NOMO-1 treated with dmso at 0.1 percent for 144 hours (cell line): ENCODE measurements around the gene LMF1.
"Not testable (repeated sequence)": the region's sequence is repeated elsewhere in the genome, so short reads cannot be mapped to it uniquely, and the experiment has no call there.

Experiments used
- DNase-seq: peaks from one replicate; lab custom pipeline; 2025; ENCODE audit not compliant: unreplicated experiment; lab: John Stamatoyannopoulos, UW

LMF1 gene

DNA sequence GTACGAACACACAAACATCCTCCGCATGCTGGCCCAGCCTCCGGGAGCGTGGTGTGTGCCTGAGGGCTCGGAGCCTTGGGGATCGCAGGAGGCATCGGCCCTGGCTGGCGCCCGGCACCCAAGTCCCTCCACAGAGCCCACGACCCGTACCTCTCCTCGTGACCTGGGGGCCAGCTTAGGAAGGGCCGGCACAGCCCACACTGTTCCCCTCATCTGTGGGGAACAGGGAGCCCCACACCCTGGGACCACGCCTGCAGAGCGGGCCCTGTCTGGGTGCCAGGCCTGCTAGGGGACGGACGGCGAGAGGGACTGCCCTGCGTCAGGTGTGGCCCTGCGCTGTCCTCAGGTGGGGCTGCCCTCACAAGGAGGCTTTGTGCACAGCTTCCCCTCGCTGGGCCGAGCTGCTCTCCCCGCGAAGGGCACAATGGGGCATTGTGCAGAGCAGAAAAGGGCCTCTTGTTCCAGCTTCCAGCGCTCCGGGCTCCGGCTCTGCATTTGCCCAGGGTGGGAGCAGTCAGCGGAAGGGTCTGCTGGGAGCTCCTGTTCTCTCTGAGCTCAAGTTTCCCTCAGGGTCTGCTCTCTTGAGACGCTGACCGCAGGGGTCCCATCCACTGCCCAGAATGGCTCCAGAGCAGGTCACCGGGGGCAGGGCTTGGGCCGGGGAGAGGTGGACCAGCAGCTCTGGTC, 1.7 kb upstream of the LMF1 start:
- DNase-seq: no peak

DNA sequence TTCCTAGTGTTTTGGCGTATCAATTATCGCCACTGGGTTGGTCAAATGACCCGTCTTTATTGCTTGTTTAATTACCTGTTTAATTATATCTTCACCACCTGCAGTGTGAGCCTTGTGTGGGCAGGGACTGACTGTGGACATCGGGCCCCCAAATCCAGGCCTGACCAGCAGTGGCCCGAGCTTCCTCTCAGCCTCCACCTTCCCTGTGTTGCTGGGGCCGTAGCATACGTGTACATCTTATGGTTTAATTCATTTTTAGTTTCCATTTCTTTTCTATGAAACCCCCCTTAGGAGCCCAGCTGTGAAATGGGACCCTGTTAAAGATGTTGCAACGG, 1.2 kb upstream of the LMF1 start:
- DNase-seq: no peak

DNA sequence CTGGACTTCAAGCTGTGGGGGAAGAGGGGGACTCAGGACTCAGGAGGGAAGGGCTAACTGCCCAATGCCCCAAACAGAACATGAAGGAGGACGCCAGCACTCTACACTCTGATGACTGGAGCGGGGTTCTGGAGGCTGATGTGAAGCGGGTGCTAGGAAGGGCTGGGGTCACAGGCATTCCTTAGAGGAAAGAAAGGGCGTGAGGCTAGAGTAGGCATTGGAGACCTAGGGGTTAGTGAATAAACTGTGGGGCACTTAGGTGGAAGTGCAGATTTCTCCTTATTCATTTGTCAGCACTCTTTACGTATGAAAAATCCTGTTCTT, 760 bp upstream of the LMF1 start:
- no peak for DNase-seq

DNA sequence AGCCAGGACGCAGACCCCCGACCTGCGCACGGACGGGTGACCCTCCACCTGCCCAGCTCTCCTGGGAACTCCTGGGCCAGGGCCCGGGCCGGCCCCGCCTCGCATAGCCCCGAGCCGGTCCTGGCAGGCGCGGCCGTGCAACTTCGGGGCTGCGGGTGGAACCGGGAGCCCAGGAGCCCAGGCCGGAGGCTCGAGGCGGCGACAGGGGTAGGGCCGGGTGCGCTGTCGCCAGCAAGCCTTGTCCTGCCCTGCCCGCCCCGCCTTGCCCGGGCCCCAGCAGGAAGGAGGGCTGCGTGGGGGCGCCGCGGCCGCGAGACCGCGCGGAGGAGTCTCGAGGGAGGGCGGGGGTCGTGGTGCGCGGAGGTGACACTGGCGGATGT, 408 bp downstream of the LMF1 start:
- no peak for DNase-seq

DNA sequence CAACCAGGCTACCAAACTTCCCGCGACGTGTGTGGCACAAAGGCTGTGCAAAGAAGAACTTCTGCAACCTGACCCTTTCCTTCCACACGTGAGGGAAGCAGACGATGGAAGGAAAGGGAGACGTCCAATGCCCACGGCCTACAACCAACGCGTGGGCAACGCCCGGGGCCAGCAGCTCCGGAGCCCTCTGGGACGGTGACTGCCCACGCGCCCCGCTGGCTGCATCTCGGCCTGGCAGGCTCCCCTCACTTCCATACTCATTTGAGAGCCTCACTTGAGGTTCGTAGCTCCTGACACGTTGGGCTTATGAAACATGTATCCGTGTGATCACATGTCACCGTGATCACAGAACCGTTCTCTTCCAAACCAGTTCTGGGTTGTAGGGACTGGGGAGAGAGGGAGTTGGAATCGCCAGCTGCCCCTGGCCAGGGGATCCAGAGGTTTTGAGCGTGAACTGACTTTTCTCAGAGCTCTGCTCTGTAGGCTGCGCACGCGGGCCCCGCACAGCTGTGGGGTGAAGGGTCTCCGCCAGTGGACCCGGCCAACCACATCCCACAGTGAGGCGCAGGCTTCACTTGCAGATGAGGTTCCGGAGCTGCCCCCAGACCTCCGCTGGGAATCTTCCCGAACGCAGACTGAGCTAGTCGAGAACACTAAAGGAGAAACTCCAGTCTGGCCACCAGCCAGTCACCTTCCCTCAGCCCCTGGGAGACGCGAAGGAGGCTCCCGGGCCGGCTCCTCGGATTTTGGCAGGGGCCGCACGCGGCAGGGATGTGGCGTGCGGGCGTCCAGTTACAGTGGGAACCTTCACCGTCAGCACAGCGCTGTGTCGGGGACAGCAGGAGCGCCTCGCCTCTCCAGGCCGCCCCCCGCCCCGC, 1.0 kb downstream of the LMF1 start:
- DNase-seq: no peak

DNA sequence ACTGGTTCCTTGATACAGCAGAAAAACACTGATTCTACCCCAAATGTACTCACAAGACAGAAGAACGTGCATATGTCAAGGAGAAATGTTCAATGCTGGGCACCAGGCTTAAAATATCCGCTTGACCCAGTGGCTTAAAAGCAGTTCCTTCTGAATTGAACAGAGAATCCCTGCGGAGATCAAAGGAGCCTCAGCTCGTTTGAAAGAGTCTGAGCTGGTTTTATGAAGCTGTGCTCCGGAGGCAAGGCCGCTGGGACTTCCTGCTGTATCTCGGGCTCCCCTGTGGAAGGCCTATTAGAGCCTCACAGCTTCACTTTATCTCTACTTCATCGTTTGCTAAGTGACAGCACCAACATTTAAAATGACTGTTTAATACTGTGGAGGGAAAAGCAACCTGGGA, 2.2 kb downstream of the LMF1 start:
- DNase-seq: no peak

DNA sequence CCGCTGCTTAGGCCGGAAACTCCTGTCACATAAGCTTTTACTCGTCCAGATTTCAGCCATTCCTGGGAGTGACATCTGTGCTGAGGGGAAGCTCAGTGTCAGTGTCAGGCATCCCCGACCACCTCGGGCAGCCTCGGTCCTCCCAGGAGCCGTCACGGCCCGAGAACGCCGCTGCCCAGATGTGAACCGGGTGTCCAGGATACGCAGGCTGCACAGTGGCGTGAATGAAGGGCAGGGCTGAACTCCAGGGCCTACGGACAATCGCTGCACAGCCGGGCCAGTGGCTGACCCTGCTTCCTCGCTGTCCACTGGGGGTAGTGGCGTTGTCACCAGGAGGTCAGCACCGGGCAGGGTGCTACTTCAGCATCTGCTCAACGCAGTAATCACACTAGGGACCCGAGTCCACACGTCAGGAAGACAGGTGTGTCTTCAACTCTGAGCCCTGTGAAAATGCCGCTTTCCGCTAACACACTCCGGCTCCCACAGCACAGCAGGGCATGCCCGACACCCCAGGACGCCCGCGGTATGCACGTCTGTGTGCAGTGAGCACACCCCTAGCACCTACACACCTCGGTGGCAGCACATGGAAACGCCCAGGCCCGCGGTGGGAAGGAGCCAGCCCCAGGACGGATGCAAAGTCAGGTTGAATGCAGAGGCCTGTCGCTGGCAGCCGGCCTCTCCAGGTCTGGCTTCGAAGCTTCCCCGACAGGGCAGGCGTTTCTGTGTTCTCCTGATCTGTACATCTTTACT, 3.1 kb downstream of the LMF1 start:
- no peak for DNase-seq

DNA sequence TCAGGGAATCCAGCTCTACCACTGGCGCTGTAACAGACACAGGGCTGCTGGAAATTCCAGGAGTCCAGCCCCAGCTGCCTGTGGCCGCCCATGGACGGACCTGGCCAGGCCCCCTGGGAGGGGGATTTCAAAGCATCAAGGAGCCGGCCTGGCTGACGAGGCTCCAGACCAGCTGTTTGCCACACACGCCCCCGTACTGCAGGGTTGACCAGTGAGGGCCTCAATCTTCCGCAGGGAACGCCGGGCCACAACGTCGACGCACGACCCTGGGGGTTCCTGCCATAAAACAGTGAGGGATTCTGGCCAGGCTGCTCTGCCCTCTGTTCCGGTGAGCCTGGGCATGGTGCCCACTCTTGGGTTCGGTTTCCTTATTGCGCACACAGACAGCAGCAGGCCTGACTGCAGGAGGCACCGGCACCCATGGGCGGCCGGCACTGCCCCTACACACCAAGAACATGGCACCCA, 3.7 kb downstream of the LMF1 start:
- no peak for DNase-seq

DNA sequence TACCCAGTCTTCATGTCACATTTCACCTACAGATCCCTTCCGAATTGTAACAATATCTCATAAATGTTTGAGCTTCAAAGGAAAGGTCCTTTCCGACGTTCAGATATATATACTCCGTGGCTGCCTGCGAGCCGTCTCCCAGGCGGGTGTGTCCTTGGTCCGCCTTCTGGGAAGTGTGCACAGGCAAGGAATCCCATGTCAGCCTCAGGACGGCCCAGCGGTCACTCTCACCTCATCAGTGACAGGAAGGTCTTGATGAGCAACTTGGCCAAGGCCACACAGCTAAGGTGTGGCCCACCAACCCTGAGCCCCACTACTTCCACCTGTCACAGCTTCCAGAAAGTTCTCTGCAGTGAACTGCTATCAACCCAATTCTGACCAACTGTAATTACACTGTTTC, 4.3 kb downstream of the LMF1 start:
- no peak for DNase-seq

DNA sequence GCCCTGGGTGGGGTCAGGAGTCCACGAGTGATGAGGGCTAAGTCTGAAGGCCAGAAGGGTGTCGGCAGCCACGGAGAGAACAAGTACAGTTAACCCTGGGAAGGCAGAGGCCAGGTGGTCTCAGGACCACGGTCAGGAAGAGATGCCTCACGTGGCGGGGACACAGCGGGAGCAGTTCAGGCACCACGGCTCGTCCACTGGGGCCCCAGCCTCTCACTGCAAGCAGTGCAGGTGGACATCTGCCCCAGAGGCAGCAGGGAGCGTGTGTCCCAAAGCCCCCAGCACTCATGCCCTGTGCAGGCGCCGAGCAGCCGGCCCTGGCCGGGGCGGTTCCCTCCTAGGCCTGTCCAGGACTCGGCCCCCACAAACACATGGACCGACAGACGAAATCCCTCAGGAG, 4.7 kb downstream of the LMF1 start:
- no peak for DNase-seq

DNA sequence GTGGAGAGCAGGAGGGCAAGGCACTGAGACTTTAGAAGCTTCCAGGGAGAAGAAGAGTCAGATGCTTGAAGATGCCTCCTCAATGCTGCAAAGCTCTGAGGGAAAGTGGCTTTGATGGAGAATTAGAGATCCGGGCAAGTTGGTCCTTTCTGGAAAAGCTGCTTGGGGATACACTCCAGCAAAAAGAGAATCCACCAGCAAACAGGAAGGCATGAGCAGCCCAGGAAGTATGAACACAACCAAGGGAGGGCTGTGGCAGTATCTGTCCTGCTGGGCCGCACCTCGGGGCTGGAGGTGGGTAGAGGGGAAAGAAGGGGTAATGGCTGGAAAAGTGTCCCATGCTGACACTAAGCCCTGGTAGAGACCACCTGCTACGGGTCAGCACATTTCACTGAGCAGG, 5.3 kb downstream of the LMF1 start:
- no peak for DNase-seq

DNA sequence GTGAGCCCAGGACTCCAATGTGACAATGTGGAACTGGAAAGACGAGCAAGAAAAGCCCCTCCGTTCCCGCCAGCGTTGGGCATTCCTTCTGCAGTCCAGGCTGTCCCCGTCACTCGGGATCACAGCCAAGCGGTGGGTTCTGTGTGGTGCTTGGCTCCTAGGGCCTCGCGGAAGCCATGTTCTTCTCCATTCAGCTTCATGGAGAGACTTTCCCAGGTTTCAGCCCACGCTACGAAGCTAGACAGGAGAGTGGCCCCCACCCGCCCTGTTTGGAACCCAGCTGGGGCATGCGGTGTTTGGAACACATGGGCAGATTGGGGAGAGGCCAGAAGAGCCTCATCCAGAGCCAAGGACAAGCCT, 5.8 kb downstream of the LMF1 start:
- no peak for DNase-seq

DNA sequence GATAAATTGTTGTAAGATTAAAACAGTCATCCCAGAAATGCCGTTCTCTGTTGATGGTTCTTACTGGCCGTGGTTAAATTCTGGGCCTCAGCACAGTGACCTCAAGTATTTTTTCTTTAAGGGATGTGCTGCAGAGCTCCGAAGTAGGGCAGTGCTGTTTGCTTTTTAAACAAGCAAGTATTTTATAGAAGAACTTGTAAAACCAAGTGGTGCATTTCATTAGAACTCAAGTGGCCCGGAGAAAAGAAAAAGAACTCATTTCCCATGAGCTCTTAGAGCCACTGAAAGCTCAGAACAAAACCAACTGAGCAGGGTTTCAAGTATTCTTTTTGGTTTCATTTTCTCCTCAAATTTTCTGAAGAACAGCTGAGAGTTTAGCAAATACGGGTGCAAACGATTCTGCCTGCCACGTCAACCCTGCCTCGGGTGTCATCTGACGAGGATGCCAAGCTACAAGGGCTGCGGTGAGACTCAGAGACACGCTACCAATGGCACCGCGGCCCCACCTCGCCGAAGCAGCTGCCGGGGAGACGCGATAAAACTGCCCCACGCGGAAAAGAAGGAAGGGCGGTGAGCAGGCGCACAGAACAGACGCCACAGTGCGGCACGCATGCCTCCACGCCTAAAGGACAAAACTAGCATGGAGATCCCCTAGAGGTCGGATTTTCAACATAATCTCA, 6.3 kb downstream of the LMF1 start:
- no peak for DNase-seq

DNA sequence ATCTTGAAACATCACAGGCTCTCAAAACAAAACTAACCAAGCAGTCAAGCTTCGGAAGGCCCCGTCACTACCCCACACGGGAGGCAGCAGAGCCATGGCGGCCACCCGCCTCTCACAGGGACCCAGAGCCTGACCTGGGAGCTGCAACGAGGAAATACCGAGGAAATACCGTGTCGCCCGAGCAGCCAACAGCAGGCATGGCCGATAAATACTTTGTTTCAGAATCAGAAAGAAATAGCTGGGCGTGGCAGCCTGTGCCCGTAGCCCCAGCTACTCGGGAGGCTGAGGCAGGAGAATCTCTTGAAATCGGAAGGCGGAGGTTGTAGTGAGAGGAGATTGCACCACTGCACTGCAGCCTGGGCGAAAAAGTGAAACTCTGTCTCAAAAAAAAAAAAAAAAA, 6.9 kb downstream of the LMF1 start:
- DNase-seq: no peak

DNA sequence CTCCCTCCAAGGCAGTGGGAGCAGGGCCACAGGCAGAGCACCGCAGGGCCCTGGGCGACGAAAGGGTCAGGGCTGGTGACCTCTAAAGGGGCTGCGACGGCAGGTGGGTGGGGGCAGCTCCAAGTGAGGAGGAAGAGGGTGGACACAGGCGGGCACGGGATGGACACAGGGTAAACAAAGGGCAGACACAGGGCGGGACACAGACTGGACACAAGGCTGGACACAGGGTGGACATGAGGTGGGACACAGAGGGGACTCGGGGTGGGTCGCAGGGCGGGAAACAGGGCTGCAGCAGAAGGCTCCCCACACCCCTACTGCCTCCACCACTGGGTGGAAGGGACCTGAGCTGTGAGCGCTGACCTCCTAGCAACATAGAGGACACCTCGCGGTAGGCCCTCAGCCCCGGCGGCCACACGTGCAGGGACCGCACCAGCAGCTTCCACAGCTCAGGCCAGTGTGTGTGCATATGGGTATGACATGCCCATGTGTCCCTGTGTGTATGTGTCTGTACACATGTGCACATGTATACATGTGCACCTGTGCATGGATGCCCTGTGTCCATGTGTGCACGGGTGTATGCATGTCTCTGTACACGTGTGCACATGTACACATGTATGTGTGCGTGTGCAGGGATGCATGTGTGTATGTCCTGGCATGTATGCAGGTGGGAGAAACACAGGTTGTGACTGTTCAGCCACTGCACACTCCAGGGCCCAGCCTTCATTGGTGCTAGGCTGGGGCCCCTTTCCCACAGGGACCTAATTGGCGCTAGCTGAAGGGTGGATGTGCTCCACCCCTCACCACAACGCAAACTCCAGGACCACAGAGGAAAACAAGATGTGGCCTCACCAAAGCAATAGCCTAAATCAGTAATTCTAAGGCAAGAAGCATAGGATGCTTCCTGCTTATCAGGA, 7.6 kb downstream of the LMF1 start:
- no peak for DNase-seq

DNA sequence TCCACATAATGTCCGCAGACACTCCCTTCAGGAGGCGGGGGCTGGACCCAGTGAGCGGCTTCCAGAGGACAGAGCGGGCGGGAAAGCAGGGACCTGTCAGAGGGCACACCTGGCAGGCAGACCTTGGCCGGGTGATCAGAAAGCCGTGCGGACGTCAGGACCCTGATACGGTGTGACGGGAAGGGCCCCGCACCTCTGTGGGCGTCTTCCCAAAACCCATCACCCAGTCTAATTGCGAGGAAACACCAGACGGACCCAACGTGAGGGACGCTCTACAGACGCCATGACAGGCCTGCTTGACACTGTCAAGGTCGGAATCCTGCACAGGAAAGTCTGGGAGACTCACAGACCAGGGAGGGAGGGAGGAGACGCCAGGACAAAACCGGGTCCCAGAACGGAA, 8.4 kb downstream of the LMF1 start:
- no peak for DNase-seq

DNA sequence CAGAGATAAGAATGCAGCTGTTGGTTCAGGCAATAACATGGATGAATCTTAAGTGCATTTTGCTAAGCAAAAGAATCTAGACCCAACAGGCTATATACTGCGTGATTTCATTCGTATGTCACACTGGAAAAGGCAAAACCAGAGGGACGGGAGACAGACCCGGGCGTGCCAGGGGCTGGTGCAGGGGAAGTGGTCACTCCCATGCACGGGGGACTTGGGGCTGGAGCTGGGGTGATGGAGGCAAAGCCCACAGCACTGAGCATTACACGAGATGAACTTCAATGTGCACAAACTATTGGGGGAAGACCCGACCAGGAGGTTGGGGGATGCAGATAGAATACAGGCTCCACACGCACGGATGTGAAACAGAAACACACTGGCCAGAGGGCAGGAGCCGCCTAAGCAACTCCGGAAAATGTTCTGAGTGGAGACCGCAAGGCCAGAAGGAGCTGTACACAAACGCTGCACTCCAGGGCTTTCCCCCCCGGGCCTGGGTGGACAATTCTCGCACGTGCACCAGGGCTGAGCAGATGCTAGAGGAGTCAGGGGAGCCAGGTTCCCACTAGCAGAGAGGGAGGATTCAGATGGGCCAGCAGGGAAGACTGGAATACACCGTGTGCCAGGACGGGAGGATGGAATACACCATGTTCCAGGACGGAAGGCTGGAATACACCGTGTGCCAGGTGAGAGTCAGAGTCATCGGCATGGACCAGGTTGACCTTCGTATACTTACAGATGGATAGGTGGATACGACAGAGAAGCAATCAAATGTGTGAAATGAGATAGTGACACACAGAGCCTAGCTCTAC, 11.3 kb downstream of the LMF1 start:
- no peak for DNase-seq

DNA sequence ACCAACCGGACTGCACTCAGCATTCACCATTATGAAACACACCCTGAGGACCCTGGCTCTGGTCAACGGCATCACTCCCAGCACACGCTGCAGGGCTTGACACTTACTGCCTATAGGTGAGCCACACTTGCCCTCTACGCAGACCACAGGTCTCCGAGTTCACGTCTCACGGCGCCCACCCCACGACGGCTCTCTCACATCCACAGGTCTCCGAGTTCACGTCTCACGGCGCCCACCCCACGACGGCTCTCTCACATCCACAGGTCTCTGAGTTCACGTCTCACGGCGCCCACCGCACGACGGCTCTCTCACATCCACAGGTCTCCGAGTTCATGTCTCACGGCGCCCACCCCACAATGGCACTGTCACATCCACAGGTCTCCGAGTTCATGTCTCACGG, 15.0 kb downstream of the LMF1 start:
- DNase-seq: not testable (repeated sequence)

DNA sequence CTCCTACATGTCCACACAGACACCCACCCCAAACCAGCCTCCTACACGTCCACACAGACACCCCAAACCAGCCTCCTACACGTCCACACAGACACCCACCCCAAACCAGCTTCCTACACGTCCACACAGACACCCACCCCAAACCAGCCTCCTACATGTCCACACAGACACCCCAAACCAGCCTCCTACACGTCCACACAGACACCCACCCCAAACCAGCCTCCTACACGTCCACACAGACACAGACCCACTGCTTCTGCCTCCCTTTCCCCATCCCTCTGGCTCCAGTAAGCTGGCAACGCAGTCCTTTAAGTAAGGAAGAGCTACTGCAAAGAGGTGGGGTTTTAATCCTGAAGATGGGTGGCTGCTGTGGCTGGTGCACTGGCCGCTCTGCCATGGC, 17.0 kb downstream of the LMF1 start:
- DNase-seq: not testable (repeated sequence)

DNA sequence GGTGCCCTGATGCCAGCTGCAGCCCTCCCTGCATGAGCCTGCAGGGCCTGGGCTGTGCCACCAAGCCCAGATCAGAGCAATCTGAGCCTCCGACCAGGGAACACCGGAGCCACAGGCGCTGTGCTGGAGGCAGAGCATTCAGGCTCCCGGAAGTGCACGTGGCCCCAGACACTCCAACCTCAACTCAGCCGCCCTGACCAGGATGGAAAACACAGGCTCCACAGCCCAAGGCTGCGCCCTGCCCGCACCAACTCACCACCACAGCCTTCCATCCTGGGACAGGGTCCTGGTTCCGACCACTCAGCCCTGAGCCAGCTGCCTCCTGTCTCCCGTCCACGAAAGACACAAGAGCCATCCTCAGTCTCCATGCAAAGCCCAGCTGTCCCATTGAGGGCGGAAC, 18.5 kb downstream of the LMF1 start:
- DNase-seq: no peak
